ENCODE results near the gene GBP6.

DNA sequence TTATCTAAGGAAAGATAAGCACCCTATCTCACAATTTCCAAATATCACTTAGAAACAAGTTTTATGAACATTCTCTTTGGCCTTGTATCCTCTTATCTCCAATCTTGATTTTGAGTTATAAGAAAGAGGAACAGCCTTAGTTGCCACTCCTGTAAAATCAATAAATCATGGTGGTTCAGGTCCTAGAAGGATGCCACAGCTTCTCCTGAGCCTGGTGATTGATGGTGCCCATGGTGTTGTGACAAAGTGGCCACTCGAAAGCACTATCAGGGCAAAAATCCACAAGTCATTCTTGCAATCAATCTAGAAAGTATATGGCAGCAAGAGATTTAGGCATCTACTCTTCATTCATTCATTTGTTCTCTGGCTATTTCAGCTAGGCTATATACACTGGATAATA, 27.8 kb downstream of the GBP6 start:
- TF ChIP-seq POLR2A (IDR thresholded peaks at IDR 0.05; ENCODE audit: low read depth, low read length) = no peak
- no peak for TF ChIP-seq POLR2AphosphoS5 (IDR thresholded peaks at IDR 0.05; ENCODE audit: low read depth, low read length)
- TF ChIP-seq TAF1 (IDR thresholded peaks at IDR 0.05; ENCODE audit: low read depth, low read length) = no peak
- TF ChIP-seq SPI1 (IDR thresholded peaks at IDR 0.05; ENCODE audit: low read depth, low read length) = no peak
- TF ChIP-seq PAX5 (IDR thresholded peaks at IDR 0.05; ENCODE audit: insufficient read depth, low read length, severe bottlenecking) = no peak
